ENCODE measurements around the gene RPUSD3. TPM values are rescaled to one million over a fixed set of nuclear protein-coding genes. Genes with fewer than 3 reads are reported as not detected.
"Not testable (repeated sequence)": the region's sequence is repeated elsewhere in the genome, so short reads cannot be mapped to it uniquely, and the experiment has no call there.

Gene RPUSD3
- 10 to 100 TPM; 29.8 to 35.4 (median 30.2) TPM for polyA plus RNA-seq (ENCODE audit: insufficient read length in 3 of 3)

GRCh38 chr3:9843715-9844438 lies at the start of gene RPUSD3:
TSS of gene RPUSD3 (minus strand) at chr3:9844008. CDS start at chr3:9843990, 18 bp downstream.
- peak; percentile 90 to 92 (median 90) for DNase-seq (ENCODE audit: low read depth in 3 of 3, low spot score in 2 of 3)

GRCh38 chr3:9891072-9891622 lies 47.3 kb upstream of the RPUSD3 start:
- DNase-seq (ENCODE audit: low read depth in 3 of 3, low spot score in 2 of 3) = no peak

- DNase-seq (ENCODE audit: low read depth in 3 of 3, low spot score in 2 of 3) = peak; percentile 76 to 84 (median 81)
These were observed 46.7 kb upstream of the RPUSD3 start, which contains the start of gene JAGN1 for GRCh38 chr3:9890249-9891071. TSS of gene JAGN1 (plus strand) at chr3:9890610. CDS start at chr3:9890723, 113 bp downstream.

- DNase-seq (ENCODE audit: low read depth in 3 of 3, low spot score in 2 of 3) = no peak
These were observed 45.6 kb upstream of the RPUSD3 start for GRCh38 chr3:9889405-9889804.

GRCh38 chr3:9888540-9888939 lies 44.7 kb upstream of the RPUSD3 start:
- no peak for DNase-seq (ENCODE audit: low read depth in 3 of 3, low spot score in 2 of 3)

- no peak for DNase-seq (ENCODE audit: low read depth in 3 of 3, low spot score in 2 of 3)
These were observed 43.7 kb upstream of the RPUSD3 start for GRCh38 chr3:9887480-9887879.

- no peak for DNase-seq (ENCODE audit: low read depth in 3 of 3, low spot score in 2 of 3)
These were observed 42.5 kb upstream of the RPUSD3 start for GRCh38 chr3:9886328-9886727.

- no peak for DNase-seq (ENCODE audit: low read depth in 3 of 3, low spot score in 2 of 3)
These were observed 40.9 kb upstream of the RPUSD3 start for GRCh38 chr3:9884555-9885165.

GRCh38 chr3:9883706-9884554 lies 40.1 kb upstream of the RPUSD3 start:
- no peak for DNase-seq (ENCODE audit: low read depth in 3 of 3, low spot score in 2 of 3)

- no peak for DNase-seq (ENCODE audit: low read depth in 3 of 3, low spot score in 2 of 3)
These were observed 37.6 kb upstream of the RPUSD3 start for GRCh38 chr3:9881441-9881840.

GRCh38 chr3:9879830-9880549 lies 36.2 kb upstream of the RPUSD3 start, which contains the start of gene CIDEC:
TSS of gene CIDEC (minus strand) at chr3:9880253. CDS start at chr3:9878486, 1,767 bp downstream.
- no peak for DNase-seq (ENCODE audit: low read depth in 3 of 3, low spot score in 2 of 3)

GRCh38 chr3:9878700-9879099 lies 34.9 kb upstream of the RPUSD3 start:
- DNase-seq (ENCODE audit: low read depth in 3 of 3, low spot score in 2 of 3) = no peak

- no peak for DNase-seq (ENCODE audit: low read depth in 3 of 3, low spot score in 2 of 3)
These were observed 33.2 kb upstream of the RPUSD3 start for GRCh38 chr3:9876991-9877390.

GRCh38 chr3:9876255-9876654 lies 32.4 kb upstream of the RPUSD3 start:
- not testable (repeated sequence) for DNase-seq (ENCODE audit: low read depth in 3 of 3, low spot score in 2 of 3)

- no peak for DNase-seq (ENCODE audit: low read depth in 3 of 3, low spot score in 2 of 3)
These were observed 31.6 kb upstream of the RPUSD3 start for GRCh38 chr3:9875448-9875847.

- DNase-seq (ENCODE audit: low read depth in 3 of 3, low spot score in 2 of 3) = not testable (repeated sequence)
These were observed 28.3 kb upstream of the RPUSD3 start for GRCh38 chr3:9872067-9872466.

- no peak for DNase-seq (ENCODE audit: low read depth in 3 of 3, low spot score in 2 of 3)
These were observed 27.2 kb upstream of the RPUSD3 start for GRCh38 chr3:9870978-9871377.

GRCh38 chr3:9869955-9870354 lies 26.1 kb upstream of the RPUSD3 start:
- DNase-seq (ENCODE audit: low read depth in 3 of 3, low spot score in 2 of 3) = no peak

- DNase-seq (ENCODE audit: low read depth in 3 of 3, low spot score in 2 of 3) = no peak
These were observed 23.3 kb upstream of the RPUSD3 start for GRCh38 chr3:9867106-9867505.
